ENCODE results near the gene L3MBTL4.

- TF ChIP-seq STAT6 (CRISPR knock-in tag; conservative IDR thresholded peaks at IDR 0.05; ENCODE audit: low read depth) (no peak), ZNF121 (CRISPR knock-in tag; IDR thresholded peaks at IDR 0.05) (no peak), ATF3 (CRISPR knock-in tag; conservative IDR thresholded peaks at IDR 0.05) (no peak)
Observed at GRCh38 chr18:6013171-6013810, 401.4 kb downstream of the L3MBTL4 start.

Measured in WTC11 (cell line).